KMS-11 (cell line): ENCODE results near the gene RHNO1.

Experiments used
- H2AFZ ChIP-seq: fragments of 200-600 bp; sonication (generic); 2 replicates; pipeline ENCODE4 v1.6.1; 2016; ENCODE audit warnings: antibody characterized with exemption, mixed run types, low read depth
- H3K27ac ChIP-seq: fragments of 200-600 bp; sonication (generic); 2 replicates; pipeline ENCODE4 v1.6.1; 2016; ENCODE audit warnings: mild to moderate bottlenecking, mixed run types
- H3K27me3 ChIP-seq: fragments of 200-600 bp; sonication (generic); 2 replicates; pipeline ENCODE4 v1.6.1; 2017; ENCODE audit warnings: mild to moderate bottlenecking, low read depth, mixed run types, moderate library complexity; ENCODE audit not compliant: insufficient read depth
- H3K36me3 ChIP-seq: fragments of 200-600 bp; sonication (generic); 2 replicates; pipeline ENCODE4 v1.6.1; 2017; ENCODE audit warnings: mild to moderate bottlenecking, mixed run types; ENCODE audit not compliant: insufficient read depth
- H3K4me1 ChIP-seq: fragments of 200-600 bp; sonication (generic); 2 replicates; pipeline ENCODE4 v1.6.1; 2016; ENCODE audit warnings: mild to moderate bottlenecking, low read depth, mixed run types; ENCODE audit not compliant: poor library complexity, severe bottlenecking
- H3K4me2 ChIP-seq: fragments of 200-600 bp; sonication (generic); 2 replicates; pipeline ENCODE4 v1.7.0; 2016; ENCODE audit warnings: mild to moderate bottlenecking, mixed run types
- H3K4me3 ChIP-seq: fragments of 200-600 bp; sonication (generic); IDR thresholded peaks from 2 replicates; pipeline ENCODE4 v1.6.1; 2017; ENCODE audit warnings: low read depth, low read length, mixed read lengths; ENCODE audit not compliant: insufficient read depth
- H3K79me2 ChIP-seq: fragments of 200-600 bp; sonication (generic); 2 replicates; pipeline ENCODE4 v1.6.1; 2016; ENCODE audit warnings: low read depth, mixed run types; ENCODE audit not compliant: insufficient read depth
- H3K9ac ChIP-seq: fragments of 200-600 bp; sonication (generic); 2 replicates; pipeline ENCODE4 v1.6.1; 2016; ENCODE audit warnings: mild to moderate bottlenecking, mixed run types
- H4K20me1 ChIP-seq: fragments of 200-600 bp; sonication (generic); 2 replicates; pipeline ENCODE4 v1.6.1; 2016; ENCODE audit warnings: mild to moderate bottlenecking, mixed run types; ENCODE audit not compliant: insufficient read depth
- TF ChIP-seq, protein P1 (sequence below): fragments of 200-600 bp; sonication (generic); conservative IDR thresholded peaks from 2 replicates; pipeline ENCODE4 v1.6.1; 2017; ENCODE audit warnings: low read depth, mild to moderate bottlenecking, antibody characterized with exemption, low read length, moderate library complexity, mixed read lengths

RHNO1 gene

DNA sequence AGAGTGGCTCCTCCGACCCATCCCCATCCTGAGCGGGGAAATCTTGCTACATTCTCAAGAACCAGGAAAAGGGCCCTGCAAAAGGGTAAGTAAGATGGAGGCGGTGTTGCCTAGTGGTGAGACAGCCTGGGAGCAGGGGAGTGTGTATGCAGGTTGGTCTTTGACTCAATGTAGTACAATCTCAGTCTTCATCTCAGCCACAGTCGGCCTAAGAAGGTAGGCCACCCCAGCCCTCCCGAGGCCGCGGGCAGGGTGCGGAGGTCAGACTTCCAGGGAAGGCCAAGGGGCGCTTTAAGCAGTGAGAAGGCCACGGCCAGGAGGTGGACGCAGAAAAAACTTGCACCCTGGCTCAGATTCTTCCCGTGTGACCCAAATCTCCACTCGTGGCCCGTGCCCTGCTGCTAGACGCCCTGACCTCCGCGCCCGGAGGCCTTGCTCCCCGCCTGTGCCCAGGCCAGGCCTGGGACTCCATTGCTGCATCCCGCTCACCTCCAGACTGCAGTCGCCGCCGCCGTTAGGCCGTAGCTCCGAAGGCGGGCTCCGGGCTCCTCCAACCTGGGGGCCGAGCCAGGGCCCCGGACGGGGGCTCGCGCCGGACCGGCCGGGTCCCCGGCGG lies 484 bp upstream of the RHNO1 start:
- Histone ChIP-seq H3K9ac (peak overlapping the region; percentile 93), H3K27ac (peak overlapping the region; percentile 89), H3K4me1 (peaks cover 14% of the 10 kb centered on the region), H3K36me3 (no peaks in the 10 kb centered on the region; the same call in 1 of the 2 replicates), H3K27me3 (no peaks in the 10 kb centered on the region), H2AFZ (peak overlapping the region; percentile 62), H4K20me1 (no peaks in the 10 kb centered on the region), H3K4me2 (peak overlapping the region; percentile 66), H3K79me2 (peaks cover 72% of the 10 kb centered on the region), H3K4me3 (no peak overlapping the region)
- TF ChIP-seq, protein P1, sequence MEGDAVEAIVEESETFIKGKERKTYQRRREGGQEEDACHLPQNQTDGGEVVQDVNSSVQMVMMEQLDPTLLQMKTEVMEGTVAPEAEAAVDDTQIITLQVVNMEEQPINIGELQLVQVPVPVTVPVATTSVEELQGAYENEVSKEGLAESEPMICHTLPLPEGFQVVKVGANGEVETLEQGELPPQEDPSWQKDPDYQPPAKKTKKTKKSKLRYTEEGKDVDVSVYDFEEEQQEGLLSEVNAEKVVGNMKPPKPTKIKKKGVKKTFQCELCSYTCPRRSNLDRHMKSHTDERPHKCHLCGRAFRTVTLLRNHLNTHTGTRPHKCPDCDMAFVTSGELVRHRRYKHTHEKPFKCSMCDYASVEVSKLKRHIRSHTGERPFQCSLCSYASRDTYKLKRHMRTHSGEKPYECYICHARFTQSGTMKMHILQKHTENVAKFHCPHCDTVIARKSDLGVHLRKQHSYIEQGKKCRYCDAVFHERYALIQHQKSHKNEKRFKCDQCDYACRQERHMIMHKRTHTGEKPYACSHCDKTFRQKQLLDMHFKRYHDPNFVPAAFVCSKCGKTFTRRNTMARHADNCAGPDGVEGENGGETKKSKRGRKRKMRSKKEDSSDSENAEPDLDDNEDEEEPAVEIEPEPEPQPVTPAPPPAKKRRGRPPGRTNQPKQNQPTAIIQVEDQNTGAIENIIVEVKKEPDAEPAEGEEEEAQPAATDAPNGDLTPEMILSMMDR: no peak

DNA sequence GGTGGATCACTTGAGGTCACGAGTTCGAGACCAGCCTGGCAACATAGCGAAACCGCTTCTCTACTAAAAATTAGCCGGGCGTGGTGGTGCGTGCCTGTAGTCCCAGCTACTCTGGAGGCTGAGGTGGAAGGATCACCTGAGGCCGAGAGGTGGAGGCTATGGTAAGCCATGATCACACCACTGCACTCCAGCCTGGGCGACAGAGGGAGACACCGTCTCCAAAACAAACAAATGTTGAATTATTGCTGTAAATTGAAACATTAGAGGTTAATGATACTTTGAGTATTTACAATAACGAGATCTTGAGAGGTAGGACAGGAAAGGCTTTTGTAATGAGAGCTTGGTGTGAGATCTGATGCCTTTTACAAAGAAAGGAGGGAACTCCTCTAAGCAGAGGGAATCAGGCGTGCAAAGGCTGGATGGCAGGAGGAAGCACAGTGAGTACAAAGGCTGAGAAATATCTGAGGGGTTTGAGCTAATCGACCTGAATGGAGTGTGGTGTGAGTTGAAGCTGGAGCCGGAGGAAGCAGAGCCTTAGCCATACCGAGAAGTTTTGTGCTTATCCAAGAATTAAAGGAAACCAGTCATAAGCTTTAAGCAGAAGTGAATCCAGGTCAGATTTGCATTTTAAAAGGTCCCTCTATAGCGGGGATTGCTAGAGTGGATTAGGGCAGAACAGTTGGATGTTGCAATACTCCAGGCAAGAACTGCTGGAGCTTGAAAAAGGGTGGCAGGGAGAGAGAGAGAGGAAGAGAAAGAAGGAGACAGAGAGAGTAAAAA lies 1.1 kb downstream of the RHNO1 start:
- Histone ChIP-seq H3K4me2 (peak overlapping the region; percentile 88), H3K79me2 (peaks cover 60% of the 10 kb centered on the region), H3K27ac (peak overlapping the region; percentile 89; the same call in 1 of the 2 replicates), H3K27me3 (no peaks in the 10 kb centered on the region), H3K4me1 (peaks cover 14% of the 10 kb centered on the region), H2AFZ (no peak overlapping the region), H3K9ac (peak overlapping the region; percentile 93; the same call in 1 of the 2 replicates), H4K20me1 (no peaks in the 10 kb centered on the region), H3K4me3 (no peak overlapping the region), H3K36me3 (no peaks in the 10 kb centered on the region; the same call in 1 of the 2 replicates)
- TF ChIP-seq, protein P1: no peak

DNA sequence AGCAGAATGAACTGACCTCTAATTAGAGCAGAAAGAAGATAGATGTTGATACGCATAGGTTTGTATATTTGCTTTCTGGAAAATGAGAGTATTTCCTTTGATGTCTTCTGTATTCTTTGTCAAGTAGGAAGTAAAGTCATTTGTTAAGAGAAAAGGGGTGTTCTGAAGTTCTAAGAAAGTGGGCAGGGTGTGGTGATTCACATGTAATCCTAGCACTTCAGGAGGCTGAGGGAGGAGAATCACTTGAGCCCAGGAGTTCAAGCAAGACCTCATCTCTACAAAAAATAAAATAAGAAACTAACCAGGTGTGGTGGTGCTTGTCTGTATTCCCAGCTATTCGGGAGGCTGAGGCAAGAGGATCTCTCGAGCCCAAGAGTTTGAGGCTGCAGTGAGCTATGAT lies 2.8 kb downstream of the RHNO1 start:
- H2AFZ ChIP-seq: no peak overlapping the region
- H3K4me1 ChIP-seq: peaks cover 14% of the 10 kb centered on the region
- H3K36me3 ChIP-seq: no peaks in the 10 kb centered on the region
- no peak overlapping the region for H3K27ac ChIP-seq
- no peak overlapping the region for H3K4me3 ChIP-seq
- no peaks in the 10 kb centered on the region for H4K20me1 ChIP-seq
- TF ChIP-seq, protein P1: no peak
- H3K27me3 ChIP-seq: no peaks in the 10 kb centered on the region
- H3K4me2 ChIP-seq: no peak overlapping the region
- no peak overlapping the region for H3K9ac ChIP-seq
- H3K79me2 ChIP-seq: peaks cover 43% of the 10 kb centered on the region

DNA sequence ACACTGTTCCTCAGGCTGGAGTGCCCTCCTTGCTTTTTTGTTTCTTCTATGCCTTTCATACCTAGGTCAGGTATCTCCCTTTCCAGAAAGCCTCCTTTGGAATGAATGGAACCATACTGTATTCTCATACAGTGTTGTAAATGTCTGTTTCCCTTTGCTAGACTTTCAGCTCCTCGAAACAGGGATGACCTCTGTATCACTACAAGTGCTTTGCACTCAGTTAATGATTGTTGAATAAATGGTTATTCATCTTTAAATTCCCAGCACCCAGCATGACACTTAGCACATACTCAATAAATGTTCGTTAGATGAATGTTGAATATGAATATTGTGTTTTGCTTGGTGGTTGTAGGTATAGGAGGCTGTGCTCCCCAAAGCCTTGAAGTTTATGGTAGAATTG lies 7.8 kb downstream of the RHNO1 start:
- Histone ChIP-seq H3K27me3 (no peaks in the 10 kb centered on the region), H4K20me1 (no peaks in the 10 kb centered on the region), H2AFZ (no peak overlapping the region), H3K4me3 (no peak overlapping the region), H3K9ac (no peak overlapping the region), H3K4me1 (no peaks in the 10 kb centered on the region), H3K36me3 (no peaks in the 10 kb centered on the region), H3K27ac (no peak overlapping the region), H3K4me2 (no peak overlapping the region), H3K79me2 (peaks cover 2% of the 10 kb centered on the region)
- TF ChIP-seq, protein P1: no peak
